ENCODE data around the gene USB1. TPM values are rescaled to one million over a fixed set of nuclear protein-coding genes. Genes with fewer than 3 reads are reported as not detected.

USB1 gene
- total and polyA plus RNA-seq, 2 donors (not counting 1 experiment from before 2014, with no cell fraction given): 18.8 to 32.7 TPM

DNA sequence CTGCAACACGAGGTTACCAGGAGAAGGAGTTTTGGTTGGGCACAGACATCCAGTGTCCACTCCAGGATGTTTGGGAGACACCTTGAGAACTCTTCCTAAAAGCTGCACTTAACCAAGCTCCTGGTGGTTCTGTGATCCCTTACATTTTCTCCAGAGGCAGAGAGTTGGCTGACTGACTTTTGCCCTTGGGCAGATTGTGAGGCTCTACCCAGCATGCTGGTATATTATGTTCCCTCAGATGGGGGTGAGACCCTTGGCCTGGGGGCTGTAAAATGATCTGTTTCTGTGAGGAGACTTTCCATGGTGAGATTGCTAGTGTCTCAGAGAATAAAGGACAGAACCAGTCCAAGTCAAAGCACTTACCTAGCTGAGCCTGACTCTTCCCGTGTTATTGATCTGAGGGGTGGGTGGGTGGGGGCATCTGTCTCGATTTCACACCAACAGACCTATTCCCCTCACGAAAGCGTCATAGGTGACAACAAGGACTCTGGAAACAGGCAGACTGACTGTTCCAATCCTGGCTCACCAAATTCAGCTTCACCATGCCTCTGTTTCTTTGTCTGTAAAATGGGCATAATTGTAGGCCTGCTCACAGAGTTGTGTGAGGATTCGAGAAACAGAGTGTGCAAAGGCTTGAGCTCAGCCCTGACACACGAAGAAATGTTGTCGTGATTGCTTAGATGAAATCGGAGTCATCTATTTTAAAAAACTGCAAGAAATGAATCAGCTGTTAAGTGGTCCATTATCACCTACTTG is 12.2 kb downstream of the USB1 start:
- Histone ChIP-seq H3K4me1 (ENCODE audit: control insufficient read depth, extremely low read depth, insufficient read depth, low read length) (peaks cover 2% of the 10 kb centered on the region), H3K9ac (ENCODE audit: insufficient read depth, low read length) (no peak overlapping the region), H4K20me1 (ENCODE audit: control insufficient read depth, extremely low read depth, insufficient read depth, low read length) (no peaks in the 10 kb centered on the region), H3K36me3 (ENCODE audit: control insufficient read depth, insufficient read depth, low read length) (peaks cover 8% of the 10 kb centered on the region), H3K9me3 (ENCODE audit: control insufficient read depth, insufficient read depth, low read depth, low read length) (no peaks in the 10 kb centered on the region), H2AFZ (ENCODE audit: low read length) (no peak overlapping the region), H3K79me2 (ENCODE audit: control insufficient read depth, insufficient read depth, low read length) (no peaks in the 10 kb centered on the region), H3K4me3 (replicated peaks in 1 of 4; ENCODE audit: control extremely low read depth in 1 of 4, insufficient read depth in 1 of 4, low read depth in 3 of 4, low read length in 4 of 4) (no peak overlapping the region), H3K27me3 (ENCODE audit: control insufficient read depth, insufficient read depth, low read length) (no peaks in the 10 kb centered on the region), H3K4me2 (ENCODE audit: extremely low read depth, insufficient read depth, low read length) (no peak overlapping the region), H3K27ac (ENCODE audit: insufficient read depth, low read length) (no peak overlapping the region)
- TF ChIP-seq, protein P1, sequence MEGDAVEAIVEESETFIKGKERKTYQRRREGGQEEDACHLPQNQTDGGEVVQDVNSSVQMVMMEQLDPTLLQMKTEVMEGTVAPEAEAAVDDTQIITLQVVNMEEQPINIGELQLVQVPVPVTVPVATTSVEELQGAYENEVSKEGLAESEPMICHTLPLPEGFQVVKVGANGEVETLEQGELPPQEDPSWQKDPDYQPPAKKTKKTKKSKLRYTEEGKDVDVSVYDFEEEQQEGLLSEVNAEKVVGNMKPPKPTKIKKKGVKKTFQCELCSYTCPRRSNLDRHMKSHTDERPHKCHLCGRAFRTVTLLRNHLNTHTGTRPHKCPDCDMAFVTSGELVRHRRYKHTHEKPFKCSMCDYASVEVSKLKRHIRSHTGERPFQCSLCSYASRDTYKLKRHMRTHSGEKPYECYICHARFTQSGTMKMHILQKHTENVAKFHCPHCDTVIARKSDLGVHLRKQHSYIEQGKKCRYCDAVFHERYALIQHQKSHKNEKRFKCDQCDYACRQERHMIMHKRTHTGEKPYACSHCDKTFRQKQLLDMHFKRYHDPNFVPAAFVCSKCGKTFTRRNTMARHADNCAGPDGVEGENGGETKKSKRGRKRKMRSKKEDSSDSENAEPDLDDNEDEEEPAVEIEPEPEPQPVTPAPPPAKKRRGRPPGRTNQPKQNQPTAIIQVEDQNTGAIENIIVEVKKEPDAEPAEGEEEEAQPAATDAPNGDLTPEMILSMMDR (conservative IDR thresholded peaks at IDR 0.05 in 1 of 2, IDR thresholded peaks at IDR 0.05 in 1 of 2; ENCODE audit: low read depth in 1 of 2, low read length in 2 of 2): no peak
- no peak for TF ChIP-seq EZH2 (IDR thresholded peaks at IDR 0.05; ENCODE audit: low read length, missing control alignments)
- no peak for DNase-seq (ENCODE audit: low read depth in 2 of 2)

DNA sequence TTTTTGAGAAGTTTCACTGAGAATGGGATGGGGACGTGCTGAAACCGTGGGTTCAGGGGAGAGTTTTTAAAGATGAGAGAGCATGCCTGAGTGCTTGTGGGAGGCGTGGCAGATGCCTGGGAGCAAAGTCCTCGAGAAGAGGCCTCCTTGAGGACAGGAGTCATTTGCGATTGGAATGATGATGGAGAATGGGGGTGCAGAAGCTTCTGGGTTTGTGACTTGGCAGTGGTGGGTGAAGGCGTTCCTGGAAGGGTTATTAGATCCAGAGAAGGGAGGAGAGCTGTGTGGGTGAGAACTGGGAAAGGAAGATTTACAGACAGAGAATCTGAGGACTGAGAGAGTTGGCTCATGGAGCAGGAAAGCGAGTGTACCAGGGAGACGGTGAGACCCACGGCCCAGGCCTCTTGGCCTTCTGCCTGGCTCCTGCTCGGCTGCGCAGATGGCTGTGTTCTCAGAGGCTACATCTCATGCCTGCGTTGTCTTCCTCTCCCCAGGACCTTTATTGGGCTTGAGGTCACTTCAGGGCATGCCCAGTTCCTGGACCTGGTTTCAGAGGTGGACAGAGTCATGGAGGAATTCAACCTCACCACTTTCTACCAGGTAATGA is 15.7 kb downstream of the USB1 start:
- no peaks in the 10 kb centered on the region for H3K27me3 ChIP-seq (ENCODE audit: control insufficient read depth, insufficient read depth, low read length)
- no peak overlapping the region for H3K27ac ChIP-seq (ENCODE audit: insufficient read depth, low read length)
- H3K9ac ChIP-seq (ENCODE audit: insufficient read depth, low read length): no peak overlapping the region
- no peaks in the 10 kb centered on the region for H3K9me3 ChIP-seq (ENCODE audit: control insufficient read depth, insufficient read depth, low read depth, low read length)
- peaks cover 4% of the 10 kb centered on the region for H3K36me3 ChIP-seq (ENCODE audit: control insufficient read depth, insufficient read depth, low read length)
- no peaks in the 10 kb centered on the region for H4K20me1 ChIP-seq (ENCODE audit: control insufficient read depth, extremely low read depth, insufficient read depth, low read length)
- H3K4me1 ChIP-seq (ENCODE audit: control insufficient read depth, extremely low read depth, insufficient read depth, low read length): peaks cover 5% of the 10 kb centered on the region
- H2AFZ ChIP-seq (ENCODE audit: low read length): no peak overlapping the region
- no peak overlapping the region for H3K4me2 ChIP-seq (ENCODE audit: extremely low read depth, insufficient read depth, low read length)
- H3K79me2 ChIP-seq (ENCODE audit: control insufficient read depth, insufficient read depth, low read length): no peaks in the 10 kb centered on the region
- no peak for DNase-seq (ENCODE audit: low read depth in 2 of 2)
- TF ChIP-seq, protein P1 (conservative IDR thresholded peaks at IDR 0.05 in 1 of 2, IDR thresholded peaks at IDR 0.05 in 1 of 2; ENCODE audit: low read depth in 1 of 2, low read length in 2 of 2): no peak
- no peak for TF ChIP-seq EZH2 (IDR thresholded peaks at IDR 0.05; ENCODE audit: low read length, missing control alignments)
- H3K4me3 ChIP-seq (replicated peaks in 1 of 4; ENCODE audit: control extremely low read depth in 1 of 4, insufficient read depth in 1 of 4, low read depth in 3 of 4, low read length in 4 of 4): no peak overlapping the region

DNA sequence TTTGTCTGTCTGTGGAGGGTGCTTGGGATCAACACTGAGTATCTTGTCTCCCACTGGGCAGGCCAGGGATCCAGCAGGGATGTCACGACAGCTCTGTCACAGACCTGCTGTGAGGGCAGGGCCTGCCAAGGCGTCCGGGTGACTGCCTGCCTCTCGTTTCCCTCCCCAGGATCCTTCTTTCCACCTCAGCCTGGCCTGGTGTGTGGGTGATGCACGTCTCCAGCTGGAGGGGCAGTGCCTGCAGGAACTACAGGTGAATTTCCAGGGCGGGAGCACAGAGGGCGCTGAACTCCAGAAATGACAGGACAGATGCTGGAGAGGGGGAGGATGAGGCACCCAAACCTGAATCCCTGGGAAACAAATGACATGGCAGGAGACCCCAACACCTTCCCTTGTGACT is 17.6 kb downstream of the USB1 start:
- Histone ChIP-seq H4K20me1 (ENCODE audit: control insufficient read depth, extremely low read depth, insufficient read depth, low read length) (no peaks in the 10 kb centered on the region), H3K27ac (ENCODE audit: insufficient read depth, low read length) (no peak overlapping the region), H3K4me3 (replicated peaks in 1 of 4; ENCODE audit: control extremely low read depth in 1 of 4, insufficient read depth in 1 of 4, low read depth in 3 of 4, low read length in 4 of 4) (no peak overlapping the region), H3K27me3 (ENCODE audit: control insufficient read depth, insufficient read depth, low read length) (no peaks in the 10 kb centered on the region), H3K79me2 (ENCODE audit: control insufficient read depth, insufficient read depth, low read length) (no peaks in the 10 kb centered on the region), H3K36me3 (ENCODE audit: control insufficient read depth, insufficient read depth, low read length) (no peaks in the 10 kb centered on the region), H3K9me3 (ENCODE audit: control insufficient read depth, insufficient read depth, low read depth, low read length) (no peaks in the 10 kb centered on the region), H3K4me2 (ENCODE audit: extremely low read depth, insufficient read depth, low read length) (no peak overlapping the region), H2AFZ (ENCODE audit: low read length) (no peak overlapping the region), H3K9ac (ENCODE audit: insufficient read depth, low read length) (no peak overlapping the region), H3K4me1 (ENCODE audit: control insufficient read depth, extremely low read depth, insufficient read depth, low read length) (peaks cover 16% of the 10 kb centered on the region)
- no peak for DNase-seq (ENCODE audit: low read depth in 2 of 2)
- TF ChIP-seq, protein P1 (conservative IDR thresholded peaks at IDR 0.05 in 1 of 2, IDR thresholded peaks at IDR 0.05 in 1 of 2; ENCODE audit: low read depth in 1 of 2, low read length in 2 of 2): no peak
- TF ChIP-seq EZH2 (IDR thresholded peaks at IDR 0.05; ENCODE audit: low read length, missing control alignments): no peak
